ENCODE data around the gene NCOA1. TPM values are rescaled to one million over a fixed set of nuclear protein-coding genes. Genes with fewer than 3 reads are reported as not detected.

Gene NCOA1
- total and polyA plus RNA-seq, 2 of the 4 experiments (the other 2 are of a cell fraction): 6.7 to 11.3 TPM

- no TSS peak for BruUV-seq (replicated peaks)
- CTCF ChIA-PET: interaction anchor here (0.5 to 0.6 kb wide), 2 partner anchors 62 to 1319 kb away, joined by 3 read pairs; no protein-coding TSS in a partner anchor
- no peak overlapping the region for H2AK9ac ChIP-seq (replicated peaks; ENCODE audit: low read depth, low read length, poor library complexity)
- H4K91ac ChIP-seq (ENCODE audit: insufficient read depth, low read depth, low read length): no peak overlapping the region
- H3K23ac ChIP-seq (ENCODE audit: low read depth, low read length): no peak overlapping the region
- 0 out of 2 replicates have a peak, but pooled peaks cover under 1% of the 10 kb centered on the region for H3K9me3 ChIP-seq (ENCODE audit: control insufficient read depth, insufficient read depth, low read length)
- no peak for ATAC-seq (ENCODE audit: low read depth)
- in situ Hi-C loops (cut with MboI; ENCODE audit: low sequenced_read_pairs): no loop called here
- no peak overlapping the region for H3K27ac ChIP-seq (ENCODE audit: insufficient read depth, low read length)
- no peak overlapping the region for H3K14ac ChIP-seq (replicated peaks; ENCODE audit: low read depth, low read length)
- no peak overlapping the region for H2BK120ac ChIP-seq (ENCODE audit: low read depth, low read length)
- peaks cover 6% of the 10 kb centered on the region for H3K9me1 ChIP-seq (ENCODE audit: insufficient read depth, low read length)
- H3K36me3 ChIP-seq (ENCODE audit: control insufficient read depth, insufficient read depth, low read length): no peaks in the 10 kb centered on the region
- intact Hi-C loops (cut with micrococcal nuclease): no loop called here
- H2AK5ac ChIP-seq (ENCODE audit: low read depth, low read length): no peak overlapping the region
- peaks cover 2% of the 10 kb centered on the region; the same call in 1 of the 2 replicates for H3K4me1 ChIP-seq (ENCODE audit: control insufficient read depth, insufficient read depth, low read length)
- no peak overlapping the region for H2BK20ac ChIP-seq (ENCODE audit: low read depth, low read length)
- no peak overlapping the region for H3K4me3 ChIP-seq (ENCODE audit: insufficient read depth, low read depth, low read length)
- no peak for TF ChIP-seq MAZ (IDR thresholded peaks at IDR 0.05; ENCODE audit: borderline replicate concordance, low read depth, low read length)
- DNase-seq: no peak
- H3K56ac ChIP-seq (ENCODE audit: extremely low read depth, insufficient read depth, low read length): no peak overlapping the region
- H3K9ac ChIP-seq (ENCODE audit: low read depth, low read length): no peak overlapping the region
- H4K8ac ChIP-seq (ENCODE audit: low read depth in 2 of 2, low read length in 2 of 2): no peak overlapping the region
- H3K79me1 ChIP-seq (ENCODE audit: low read depth in 1 of 2, low read length in 2 of 2): no peaks in the 10 kb centered on the region
- no peak overlapping the region for H3K4ac ChIP-seq (ENCODE audit: low read depth, low read length)
- no peak overlapping the region for H3K4me2 ChIP-seq (ENCODE audit: low read depth, low read length)
- no peak overlapping the region for H2BK5ac ChIP-seq (ENCODE audit: low read depth, low read length, poor library complexity, severe bottlenecking)
- no peaks in the 10 kb centered on the region for H4K20me1 ChIP-seq (ENCODE audit: insufficient read depth, low read length)
- H2BK15ac ChIP-seq (ENCODE audit: low read depth, low read length): no peak overlapping the region
- no peak overlapping the region for H4K5ac ChIP-seq (ENCODE audit: low read depth, low read length)
- WGBS, 2 experiments (ENCODE audit: extremely low coverage in 2 of 2, insufficient read length in 1 of 2): no CpG with 5 or more reads among the region's 3 CpGs
- no peak overlapping the region for H2AFZ ChIP-seq (replicated peaks; ENCODE audit: low read length, poor library complexity)
- dilution Hi-C loops (cut with HindIII; ENCODE audit: low sequenced_read_pairs, unreplicated experiment): no loop called here
- no peak overlapping the region for H3K18ac ChIP-seq (ENCODE audit: low read depth, low read length)
- H3K27me3 ChIP-seq (ENCODE audit: control insufficient read depth, insufficient read depth, low read length): peaks cover 9% of the 10 kb centered on the region
- POLR2A ChIA-PET (ENCODE audit: unreplicated experiment): no interaction called here
Measured at GRCh38 chr2:24485197-24485596, 5.9 kb upstream of the NCOA1 start.

Data from IMR-90 (cell line).